Measurements from ENCODE around the gene HOATZ. TPM values are rescaled to one million over a fixed set of nuclear protein-coding genes. Genes with fewer than 3 reads are reported as not detected.

The HOATZ gene
- total RNA-seq, 2 experiments from 2014 or later: not detected

DNA sequence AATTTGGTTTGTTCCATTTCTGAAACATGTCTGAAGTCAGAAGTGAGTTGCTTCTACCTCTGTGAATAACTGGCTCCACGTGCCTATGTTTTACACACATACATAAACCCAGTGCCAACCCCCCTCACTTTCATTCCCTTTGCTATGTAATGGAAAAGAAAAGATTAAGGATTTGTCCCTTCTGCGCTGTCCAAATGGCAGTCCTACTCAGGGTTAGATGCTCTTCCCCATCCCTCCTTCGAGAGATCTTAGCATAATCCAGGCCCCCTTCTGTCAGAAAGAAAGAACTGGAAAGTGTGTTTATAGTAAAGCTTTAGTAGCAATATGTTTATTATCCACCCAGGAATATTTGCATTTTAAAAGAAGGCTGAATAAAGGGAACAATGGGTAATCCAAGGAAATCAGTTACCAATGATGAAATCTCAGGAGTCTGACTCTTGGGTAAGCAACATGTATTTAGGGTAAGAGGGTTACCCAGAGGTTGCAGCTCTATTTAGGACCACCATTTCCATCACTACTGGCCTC, 22.8 kb downstream of the HOATZ start:
- Histone ChIP-seq H3K9me3 (ENCODE audit: low read length) (no peaks in the 10 kb centered on the region), H3K4me3 (ENCODE audit: low read depth, low read length, poor library complexity, severe bottlenecking) (no peak overlapping the region), H3K79me2 (ENCODE audit: insufficient read depth, low read depth, low read length) (no peaks in the 10 kb centered on the region), H3K36me3 (ENCODE audit: insufficient read depth, low read length) (no peaks in the 10 kb centered on the region), H3K9me2 (ENCODE audit: insufficient read depth, low read length) (no peaks in the 10 kb centered on the region), H2AFZ (ENCODE audit: low read length) (no peak overlapping the region), H3K27ac (ENCODE audit: low read depth, low read length, poor library complexity, severe bottlenecking) (no peak overlapping the region), H3K4me1 (ENCODE audit: insufficient read depth, low read length, poor library complexity, severe bottlenecking) (no peaks in the 10 kb centered on the region), H3K4me2 (ENCODE audit: low read length) (no peak overlapping the region), H4K20me1 (ENCODE audit: insufficient read depth, low read length) (no peaks in the 10 kb centered on the region)
- intact Hi-C loops (cut with micrococcal nuclease; ENCODE audit: unreplicated experiment): no loop called here
- DNase-seq (ENCODE audit: low spot score): no peak
- no TSS peak for BruUV-seq (replicated peaks)
- ChIA-PET POLR2A (no interaction called here), CTCF (ENCODE audit: unreplicated experiment) (no interaction called here)
- TF ChIP-seq EZH2phosphoT487 (IDR thresholded peaks at IDR 0.05; ENCODE audit: borderline replicate concordance, low read depth, low read length) (no peak), CTCF (conservative IDR thresholded peaks at IDR 0.05; ENCODE audit: low read length) (no peak)

GRCh38 chr11:111538407-111539114, 24.0 kb downstream of the HOATZ start:
- POLR2A ChIA-PET: interaction anchor here (0.6 kb wide), 1 partner anchor 677 kb away, joined by 3 read pairs; no protein-coding TSS in a partner anchor
- H4K20me1 ChIP-seq (ENCODE audit: insufficient read depth, low read length): no peaks in the 10 kb centered on the region
- no TSS peak for BruUV-seq (replicated peaks)
- no peak for DNase-seq (ENCODE audit: low spot score)
- TF ChIP-seq EZH2phosphoT487 (IDR thresholded peaks at IDR 0.05; ENCODE audit: borderline replicate concordance, low read depth, low read length) (no peak), CTCF (conservative IDR thresholded peaks at IDR 0.05; ENCODE audit: low read length) (no peak)
- intact Hi-C loops (cut with micrococcal nuclease; ENCODE audit: unreplicated experiment): no loop called here
- H3K27ac ChIP-seq (ENCODE audit: low read depth, low read length, poor library complexity, severe bottlenecking): no peak overlapping the region
- H2AFZ ChIP-seq (ENCODE audit: low read length): no peak overlapping the region
- H3K9me2 ChIP-seq (ENCODE audit: insufficient read depth, low read length): no peaks in the 10 kb centered on the region
- H3K79me2 ChIP-seq (ENCODE audit: insufficient read depth, low read depth, low read length): no peaks in the 10 kb centered on the region
- no peak overlapping the region for H3K4me3 ChIP-seq (ENCODE audit: low read depth, low read length, poor library complexity, severe bottlenecking)
- no peaks in the 10 kb centered on the region for H3K4me1 ChIP-seq (ENCODE audit: insufficient read depth, low read length, poor library complexity, severe bottlenecking)
- H3K36me3 ChIP-seq (ENCODE audit: insufficient read depth, low read length): no peaks in the 10 kb centered on the region
- H3K4me2 ChIP-seq (ENCODE audit: low read length): no peak overlapping the region
- H3K9me3 ChIP-seq (ENCODE audit: low read length): no peaks in the 10 kb centered on the region
- CTCF ChIA-PET (ENCODE audit: unreplicated experiment): no interaction called here

DNA sequence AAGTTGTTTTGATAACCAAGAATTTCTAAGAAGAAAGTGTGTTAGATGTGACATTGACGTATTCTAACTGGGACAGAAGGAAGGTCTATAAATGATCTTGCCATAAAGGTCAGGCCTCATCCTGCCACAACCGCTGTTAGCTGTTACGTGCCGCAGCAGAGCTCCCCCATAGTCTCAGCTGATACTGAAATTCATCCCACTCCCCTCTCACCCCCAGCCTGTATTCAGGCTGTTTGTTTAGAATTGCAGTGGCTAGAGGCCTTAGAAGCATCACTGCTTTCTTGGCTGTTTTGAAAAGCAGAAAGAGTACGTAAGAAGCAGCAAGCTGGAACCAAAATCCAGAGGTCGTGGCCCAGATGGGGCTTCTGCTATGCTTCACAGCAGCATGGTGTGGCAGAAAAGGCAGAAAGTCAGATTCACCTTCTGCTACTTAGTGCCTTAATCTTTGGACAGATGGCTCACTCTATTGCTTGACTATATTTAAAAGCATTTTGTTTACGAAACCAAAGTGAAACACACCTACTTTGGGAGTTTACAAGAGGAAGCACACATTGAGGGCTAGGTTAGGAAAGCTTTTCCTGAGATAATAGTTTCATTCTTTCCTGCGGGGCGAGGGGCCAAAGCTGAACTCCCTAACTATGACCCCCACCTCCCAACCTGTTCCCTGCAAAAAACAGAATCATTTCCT, 25.0 kb downstream of the HOATZ start:
- Histone ChIP-seq H4K20me1 (ENCODE audit: insufficient read depth, low read length) (no peaks in the 10 kb centered on the region), H3K36me3 (ENCODE audit: insufficient read depth, low read length) (no peaks in the 10 kb centered on the region), H3K4me1 (ENCODE audit: insufficient read depth, low read length, poor library complexity, severe bottlenecking) (no peaks in the 10 kb centered on the region), H3K4me2 (ENCODE audit: low read length) (no peak overlapping the region), H3K9me3 (ENCODE audit: low read length) (no peaks in the 10 kb centered on the region), H3K9me2 (ENCODE audit: insufficient read depth, low read length) (no peaks in the 10 kb centered on the region), H3K27ac (ENCODE audit: low read depth, low read length, poor library complexity, severe bottlenecking) (no peak overlapping the region), H2AFZ (ENCODE audit: low read length) (no peak overlapping the region), H3K4me3 (ENCODE audit: low read depth, low read length, poor library complexity, severe bottlenecking) (no peak overlapping the region), H3K79me2 (ENCODE audit: insufficient read depth, low read depth, low read length) (no peaks in the 10 kb centered on the region)
- CTCF ChIA-PET (ENCODE audit: unreplicated experiment): no interaction called here
- no peak for TF ChIP-seq CTCF (conservative IDR thresholded peaks at IDR 0.05; ENCODE audit: low read length)
- no peak for TF ChIP-seq EZH2phosphoT487 (IDR thresholded peaks at IDR 0.05; ENCODE audit: borderline replicate concordance, low read depth, low read length)
- intact Hi-C loops (cut with micrococcal nuclease; ENCODE audit: unreplicated experiment): no loop called here
- no TSS peak for BruUV-seq (replicated peaks)
- POLR2A ChIA-PET: no interaction called here
- DNase-seq (ENCODE audit: low spot score): no peak

Measured in OCI-LY7 (cell line).